Muscle of back (tissue), 11 donors: ENCODE data around the gene NFIB. TPM values are rescaled to one million over a fixed set of nuclear protein-coding genes. Genes with fewer than 3 reads are reported as not detected.

Experiments
- DNase-seq, 3 donors: peaks; one replicate each; pipeline versions ENCODE4 v3.0.0 to v3.0.0-alpha.2; 2013
- polyA plus RNA-seq, 10 donors: library from polyadenylated mRNA; unstranded; fragments of 120-200 nt; gene quantifications; one replicate each; pipeline ENCODE4 v1.2.1, GENCODE V29; 2013; ENCODE audit not compliant: insufficient read length in 10 of 10

Gene NFIB
- polyA plus RNA-seq, 10 donors = 78.5 to 107 (median 97.9) TPM

GRCh38 chr9:14308853-14309145 is 5.1 kb downstream of the NFIB start:
- peak in 1 of 3 donors; percentile 69 for DNase-seq

GRCh38 chr9:14307989-14308852 is 5.7 kb downstream of the NFIB start:
- peak in 1 of 3 donors; percentile 78 for DNase-seq

- DNase-seq = peak in 1 of 3 donors; percentile 72
These were observed 7.0 kb downstream of the NFIB start for GRCh38 chr9:14306672-14307660.

- no peak for DNase-seq
These were observed 7.8 kb downstream of the NFIB start for GRCh38 chr9:14306188-14306587.

GRCh38 chr9:14304259-14304658 is 9.7 kb downstream of the NFIB start:
- DNase-seq = no peak

- peak in 1 of 3 donors; percentile 37 for DNase-seq
These were observed 10.4 kb downstream of the NFIB start for GRCh38 chr9:14303521-14303920.

GRCh38 chr9:14303100-14303499 is 10.8 kb downstream of the NFIB start:
- DNase-seq = peak in 1 of 3 donors; percentile 30

- DNase-seq = peak in 1 of 3 donors; percentile 49
These were observed 11.5 kb downstream of the NFIB start for GRCh38 chr9:14302405-14302804.

- peak in 1 of 3 donors; percentile 70 for DNase-seq
These were observed 12.3 kb downstream of the NFIB start for GRCh38 chr9:14301583-14302021.

GRCh38 chr9:14301006-14301405 is 12.9 kb downstream of the NFIB start:
- peak in 1 of 3 donors; percentile 48 for DNase-seq

- DNase-seq = peak in 1 of 3 donors; percentile 26
These were observed 13.4 kb downstream of the NFIB start for GRCh38 chr9:14300588-14300987.

GRCh38 chr9:14300040-14300439 is 13.9 kb downstream of the NFIB start:
- DNase-seq = peak in 1 of 3 donors; percentile 63

GRCh38 chr9:14298601-14299022 is 15.3 kb downstream of the NFIB start:
- DNase-seq = peak in 1 of 3 donors; percentile 70

- peak in 1 of 3 donors; percentile 55 for DNase-seq
These were observed 17.3 kb downstream of the NFIB start for GRCh38 chr9:14296495-14297113.

GRCh38 chr9:14294659-14295058 is 19.3 kb downstream of the NFIB start:
- DNase-seq = peak in 1 of 3 donors; percentile 43

GRCh38 chr9:14293801-14294200 is 20.1 kb downstream of the NFIB start:
- DNase-seq = peak in 1 of 3 donors; percentile 63

- no peak for DNase-seq
These were observed 21.7 kb downstream of the NFIB start for GRCh38 chr9:14292181-14292739.

- DNase-seq = no peak
These were observed 24.0 kb downstream of the NFIB start for GRCh38 chr9:14289916-14290315.

GRCh38 chr9:14288433-14288832 is 25.5 kb downstream of the NFIB start:
- peak in 1 of 3 donors; percentile 42 for DNase-seq

- no peak for DNase-seq
These were observed 27.8 kb downstream of the NFIB start for GRCh38 chr9:14286121-14286520.

GRCh38 chr9:14283276-14283675 is 30.7 kb downstream of the NFIB start:
- DNase-seq = no peak
